ENCODE results near the gene UFSP1.

GRCh38 chr7:100867776-100868485 lies 21.6 kb downstream of the UFSP1 start:
- TF ChIP-seq CTCF (IDR thresholded peaks at IDR 0.05; ENCODE audit: insufficient read depth, low read length, poor library complexity, severe bottlenecking) (no peak), EZH2phosphoT487 (conservative IDR thresholded peaks at IDR 0.05; ENCODE audit: low read length) (no peak)

Measured in SU-DHL-6 (cell line).